Stimulated activated CD4-positive, alpha-beta T cell treated with anti-CD3 and anti-CD28 coated beads, Interleukin-1b, Interleukin-23, amount 100 ng/mL, for 48 hours (primary cell): ENCODE results near the gene FAM181A.
A peak's percentile ranks its signal among the peaks of the same experiment; 100 is the strongest.

Experiments used
- DNase-seq: peaks from one replicate; pipeline ENCODE4 v3.0.0-alpha.2; 2020

Gene FAM181A

GRCh38 chr14:93905623-93906022, 21.5 kb upstream of the FAM181A start:
- DNase-seq = no peak

DNA sequence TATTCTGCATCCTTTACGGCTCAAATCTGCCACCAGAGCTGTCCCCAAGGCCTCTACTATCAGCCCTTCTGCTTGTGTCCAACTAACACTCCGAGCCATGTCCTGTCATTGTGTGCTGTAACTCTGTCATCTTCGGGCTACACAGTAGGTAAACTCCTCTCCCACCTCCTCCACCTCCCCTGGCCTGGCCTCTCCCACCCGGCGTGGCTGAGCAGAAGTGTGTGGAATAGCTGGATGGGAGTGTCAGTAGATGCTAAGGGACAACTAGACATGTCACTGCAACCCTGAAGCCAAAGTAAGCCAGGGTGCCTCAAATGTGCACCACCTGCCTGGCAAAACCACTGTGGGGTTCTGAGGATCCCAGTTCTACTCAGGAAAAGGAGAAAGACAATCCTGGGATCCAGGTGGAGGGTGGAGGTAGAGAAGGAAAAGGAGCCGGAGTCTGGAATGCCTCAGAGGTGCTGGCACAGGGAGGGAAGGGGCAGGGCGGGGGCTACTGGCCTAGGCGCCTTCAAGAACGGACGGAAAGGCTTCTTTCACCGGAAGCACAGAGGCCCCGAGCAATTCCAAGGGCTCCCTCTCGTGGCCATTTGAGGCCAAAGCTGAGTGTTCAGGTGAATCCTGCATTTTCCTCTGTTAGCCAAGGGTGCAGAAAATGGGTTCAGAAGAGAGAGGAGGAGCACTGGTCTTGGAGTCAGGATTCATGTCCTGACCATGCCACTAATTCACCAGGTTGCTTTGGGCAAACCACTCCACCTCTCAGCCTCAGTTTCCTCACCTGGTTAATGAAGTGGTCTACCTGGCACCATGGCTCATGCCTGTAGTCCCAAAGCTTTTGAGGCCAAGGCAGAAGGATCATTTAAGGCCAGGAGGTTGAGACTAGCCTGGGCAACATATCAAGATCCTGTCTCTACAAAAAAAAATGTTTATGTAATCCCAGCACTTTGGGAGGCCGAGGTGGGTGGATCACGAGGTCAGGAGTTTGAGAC, 20.5 kb upstream of the FAM181A start:
- DNase-seq = peak; percentile 65

- no peak for DNase-seq
Measured at GRCh38 chr14:93909429-93910128, 17.6 kb upstream of the FAM181A start.

GRCh38 chr14:93911975-93912615, 15.0 kb upstream of the FAM181A start:
- DNase-seq = no peak

- no peak for DNase-seq
Measured at GRCh38 chr14:93912782-93913181, 14.4 kb upstream of the FAM181A start.

DNA sequence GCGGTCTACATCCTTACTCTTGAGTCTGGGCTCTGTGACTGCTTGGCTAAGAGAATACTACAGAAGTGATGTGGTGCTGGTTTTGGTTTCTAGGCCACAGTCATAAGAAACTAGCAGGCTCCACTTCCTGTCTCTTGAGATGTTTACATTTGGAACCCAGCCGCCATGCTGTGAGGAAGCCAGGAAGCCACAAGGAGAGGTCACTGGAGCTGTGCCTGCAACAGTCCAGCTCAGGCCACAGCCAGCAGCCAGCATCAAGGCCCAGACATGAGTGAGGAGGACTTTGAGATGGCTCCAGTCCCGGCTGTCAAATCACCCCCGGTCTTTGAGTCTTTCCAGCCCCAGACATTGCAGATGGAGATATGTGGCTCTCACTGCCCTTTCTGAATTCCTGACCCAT, 12.9 kb upstream of the FAM181A start:
- no peak for DNase-seq

DNA sequence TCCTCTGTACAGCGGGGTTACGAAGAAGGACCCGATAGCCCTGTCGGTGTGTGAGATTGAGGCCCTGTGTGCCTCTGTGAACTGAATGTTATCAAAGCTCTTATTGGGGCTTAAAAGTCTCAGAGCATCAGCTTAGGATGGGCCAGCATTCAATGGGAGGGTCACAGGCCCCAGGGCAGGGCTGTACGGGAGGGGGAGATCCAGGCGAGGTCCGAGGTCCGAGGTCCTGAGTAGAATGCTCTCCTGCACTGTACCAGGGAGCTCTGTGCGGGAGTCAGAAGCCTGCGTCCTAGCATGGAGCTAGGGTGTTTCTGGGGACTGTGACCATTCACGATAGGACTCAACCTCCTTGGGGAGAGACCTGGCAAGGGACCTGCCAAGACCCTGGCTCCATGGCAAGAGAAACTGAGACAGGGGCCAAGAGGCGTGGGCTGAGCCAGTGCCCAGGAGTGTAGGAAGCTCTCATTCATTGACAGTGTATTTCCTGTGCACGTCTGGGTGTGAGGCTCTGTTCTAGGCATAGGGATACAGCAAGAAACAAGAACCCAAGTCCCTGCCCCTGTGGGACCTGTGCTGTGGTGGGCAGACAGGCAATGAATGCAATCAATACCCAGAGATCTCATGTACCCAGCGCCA, 12.0 kb upstream of the FAM181A start:
- no peak for DNase-seq

DNA sequence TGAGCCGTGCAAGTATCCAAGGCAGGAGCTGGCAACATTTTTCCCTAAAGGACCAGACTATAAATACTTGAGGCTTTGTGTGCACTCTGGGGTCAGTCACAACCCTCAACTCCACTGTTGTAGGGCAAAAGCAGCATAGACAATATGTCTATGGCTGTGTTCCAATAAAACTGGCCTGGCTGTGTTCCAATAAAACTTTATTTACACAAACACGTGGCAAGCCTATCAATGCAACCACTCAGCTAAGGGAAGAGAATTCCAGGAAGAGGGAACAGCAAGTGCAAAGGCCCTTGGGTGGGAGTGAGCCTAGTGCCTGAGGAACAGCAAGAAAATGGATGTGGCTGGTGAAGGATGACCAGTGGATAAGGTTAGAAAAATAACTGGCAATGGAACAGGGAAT, 11.3 kb upstream of the FAM181A start:
- DNase-seq = no peak

DNA sequence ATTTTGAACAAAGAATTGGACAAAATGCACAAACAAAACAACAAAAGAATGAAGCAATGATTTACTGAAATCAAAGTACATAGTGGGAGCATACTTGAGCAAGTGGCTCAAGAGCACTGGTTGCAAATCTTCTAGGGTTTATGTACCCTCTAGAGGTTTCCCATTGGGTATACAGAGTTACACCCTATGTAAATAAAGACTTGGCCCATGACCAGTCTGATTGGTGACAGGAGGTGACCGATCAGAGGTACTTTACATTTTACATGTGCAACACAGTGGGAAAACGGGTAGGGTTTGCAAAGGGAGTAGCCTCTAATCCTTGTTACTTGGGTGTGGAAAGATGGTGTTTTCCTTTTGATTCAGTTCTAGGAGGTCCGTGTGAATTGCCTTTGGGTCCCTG, 10.6 kb upstream of the FAM181A start:
- no peak for DNase-seq

- no peak for DNase-seq
Measured at GRCh38 chr14:93917141-93917540, 10.0 kb upstream of the FAM181A start.

- DNase-seq = no peak
Measured at GRCh38 chr14:93921001-93921806, 5.9 kb upstream of the FAM181A start.

GRCh38 chr14:93923626-93924025, 3.5 kb upstream of the FAM181A start:
- DNase-seq = no peak

GRCh38 chr14:93924592-93925355, 2.4 kb upstream of the FAM181A start:
- no peak for DNase-seq

DNA sequence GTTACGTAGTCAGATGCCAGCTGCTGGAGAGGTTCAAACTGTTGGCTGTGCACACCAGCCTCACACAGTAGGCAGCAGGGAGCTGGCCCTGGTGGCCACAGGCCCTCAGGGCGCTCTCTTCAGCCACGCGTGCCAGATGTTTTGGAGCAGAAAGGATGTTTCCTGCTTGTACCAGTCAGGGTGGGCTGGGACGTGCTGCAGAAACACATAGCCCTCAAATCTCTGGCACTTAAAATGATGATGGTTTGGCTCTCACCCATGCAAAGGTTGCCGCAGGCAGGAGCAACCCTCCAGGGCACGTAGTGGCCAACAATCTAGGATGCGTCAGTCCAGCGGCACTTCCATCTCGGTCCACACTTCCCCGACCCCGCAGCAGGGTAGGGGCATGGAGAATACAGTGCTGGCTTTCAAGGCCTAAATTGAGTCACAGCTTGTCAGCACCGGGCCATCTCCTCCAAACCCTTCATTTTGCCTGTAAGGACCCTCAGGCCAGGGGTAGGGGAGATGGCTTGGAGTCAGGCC, 1.7 kb upstream of the FAM181A start:
- DNase-seq = no peak

DNA sequence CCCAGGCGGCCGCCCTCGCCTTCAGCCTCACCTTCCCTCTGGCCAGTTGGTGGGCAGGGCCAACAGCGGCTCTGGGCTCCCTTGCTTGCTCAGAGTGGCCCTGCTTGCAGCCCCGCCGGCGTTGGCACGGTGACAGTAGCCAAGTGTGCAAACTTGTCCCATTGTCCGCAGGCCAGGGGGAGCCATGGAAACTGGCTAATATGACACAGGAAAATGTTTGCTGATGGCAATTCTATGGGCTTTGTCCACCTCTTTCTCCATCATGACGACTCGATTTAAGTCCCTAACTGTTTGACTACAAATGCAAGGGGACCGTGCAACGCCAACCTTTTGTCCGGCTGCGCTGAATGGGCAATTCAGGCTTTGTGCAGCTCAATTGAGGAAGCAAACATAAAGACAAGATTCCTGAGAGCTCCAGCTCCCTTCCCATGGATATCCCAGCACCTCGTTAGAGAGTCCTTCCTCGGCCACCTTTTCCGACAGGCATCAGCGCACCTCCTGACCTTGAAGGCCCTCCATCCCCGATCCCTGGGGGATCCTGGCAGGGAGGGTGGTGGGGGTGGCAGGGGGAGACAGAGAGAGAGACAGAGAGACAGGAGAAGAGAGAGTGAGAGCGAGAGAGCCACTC, 785 bp upstream of the FAM181A start:
- no peak for DNase-seq

DNA sequence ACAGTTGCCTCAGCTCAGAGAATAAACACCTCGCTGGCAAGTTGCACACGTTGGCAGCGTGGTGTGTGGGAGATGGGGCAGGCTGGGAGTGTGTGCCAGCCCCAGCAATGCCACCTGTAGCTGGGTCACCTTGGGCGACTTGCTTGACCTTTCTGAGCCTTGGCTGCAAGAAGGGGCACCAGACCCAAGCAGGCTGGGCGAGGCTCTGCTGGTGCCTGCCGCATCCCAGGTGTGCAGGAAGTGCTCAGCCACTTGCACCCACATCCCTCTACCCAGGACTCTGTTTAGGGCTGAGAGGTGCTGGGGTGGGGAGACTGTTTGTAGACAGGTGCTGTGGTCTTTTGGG, 629 bp downstream of the FAM181A start:
- no peak for DNase-seq

DNA sequence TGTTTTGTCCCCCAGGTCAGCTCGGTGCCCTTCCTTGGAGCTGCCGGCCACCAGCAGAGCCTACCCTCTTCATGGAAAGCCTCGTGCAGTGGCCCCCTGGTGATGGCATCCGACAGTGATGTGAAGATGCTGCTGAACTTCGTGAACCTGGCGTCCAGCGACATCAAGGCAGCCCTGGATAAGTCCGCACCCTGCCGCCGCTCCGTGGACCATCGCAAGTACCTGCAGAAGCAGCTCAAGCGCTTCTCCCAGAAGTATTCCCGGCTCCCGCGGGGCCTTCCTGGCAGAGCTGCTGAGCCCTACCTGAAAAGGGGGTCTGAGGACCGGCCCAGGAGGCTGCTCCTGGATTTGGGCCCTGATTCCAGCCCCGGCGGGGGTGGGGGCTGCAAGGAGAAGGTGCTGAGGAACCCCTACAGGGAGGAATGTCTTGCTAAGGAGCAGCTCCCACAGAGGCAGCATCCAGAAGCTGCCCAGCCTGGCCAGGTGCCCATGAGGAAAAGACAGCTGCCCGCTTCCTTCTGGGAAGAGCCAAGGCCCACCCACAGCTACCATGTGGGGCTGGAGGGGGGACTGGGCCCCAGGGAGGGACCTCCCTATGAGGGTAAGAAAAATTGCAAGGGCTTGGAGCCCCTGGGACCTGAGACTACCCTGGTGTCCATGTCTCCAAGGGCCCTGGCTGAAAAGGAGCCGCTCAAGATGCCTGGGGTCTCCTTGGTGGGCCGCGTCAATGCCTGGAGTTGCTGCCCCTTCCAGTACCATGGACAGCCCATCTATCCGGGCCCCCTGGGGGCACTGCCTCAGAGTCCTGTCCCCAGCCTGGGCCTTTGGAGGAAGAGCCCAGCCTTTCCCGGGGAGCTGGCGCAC, 1.3 kb downstream of the FAM181A start:
- no peak for DNase-seq

GRCh38 chr14:93929048-93929535, 1.9 kb downstream of the FAM181A start:
- DNase-seq = no peak

GRCh38 chr14:93929657-93930056, 2.5 kb downstream of the FAM181A start:
- no peak for DNase-seq
